ENCODE measurements around the gene RGS3. TPM values are rescaled to one million over a fixed set of nuclear protein-coding genes. Genes with fewer than 3 reads are reported as not detected.
A peak's percentile ranks its signal among the peaks of the same experiment; 100 is the strongest.

Gene RGS3
- total RNA-seq, 1 donor from 2014 or later: 26.3 TPM

DNA sequence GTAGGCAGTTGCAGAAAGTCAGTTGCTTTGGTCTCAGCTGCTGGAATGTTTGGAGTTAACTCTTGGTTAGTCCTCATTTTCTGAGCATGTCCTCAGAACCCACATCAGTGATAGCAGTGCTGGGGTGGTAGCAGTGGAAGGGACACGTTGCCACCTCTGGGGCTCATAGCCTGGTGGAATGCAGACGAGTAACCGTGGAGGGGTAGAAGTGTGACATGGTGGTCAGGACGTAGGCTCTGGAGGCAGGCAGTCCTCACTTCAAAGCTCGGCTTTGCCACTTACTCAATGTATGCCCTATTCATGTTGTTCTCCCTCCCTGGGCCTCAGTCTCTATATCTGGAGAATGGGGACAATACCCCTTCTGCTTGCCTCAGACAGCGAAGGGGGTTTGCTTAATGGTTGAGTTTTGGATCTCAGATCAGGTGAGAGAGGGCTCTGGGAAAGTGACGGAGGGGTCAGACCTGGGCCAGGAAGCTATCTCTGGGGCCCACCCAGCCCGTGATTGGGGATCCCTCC lies 62.8 kb downstream of the RGS3 start:
- H3K27me3 Mint-ChIP-seq (ENCODE audit: low read depth): no peaks in the 10 kb centered on the region
- peaks cover 8% of the 10 kb centered on the region for H3K4me1 Mint-ChIP-seq
- no peaks in the 10 kb centered on the region for H3K36me3 Mint-ChIP-seq
- no peak for DNase-seq (ENCODE audit: low spot score in 2 of 2, unreplicated experiment in 2 of 2)
- no peak overlapping the region for H3K27ac Mint-ChIP-seq
- no peak overlapping the region for H3K4me3 Mint-ChIP-seq
- H3K9me3 Mint-ChIP-seq: no peaks in the 10 kb centered on the region
- TF ChIP-seq, protein P1, sequence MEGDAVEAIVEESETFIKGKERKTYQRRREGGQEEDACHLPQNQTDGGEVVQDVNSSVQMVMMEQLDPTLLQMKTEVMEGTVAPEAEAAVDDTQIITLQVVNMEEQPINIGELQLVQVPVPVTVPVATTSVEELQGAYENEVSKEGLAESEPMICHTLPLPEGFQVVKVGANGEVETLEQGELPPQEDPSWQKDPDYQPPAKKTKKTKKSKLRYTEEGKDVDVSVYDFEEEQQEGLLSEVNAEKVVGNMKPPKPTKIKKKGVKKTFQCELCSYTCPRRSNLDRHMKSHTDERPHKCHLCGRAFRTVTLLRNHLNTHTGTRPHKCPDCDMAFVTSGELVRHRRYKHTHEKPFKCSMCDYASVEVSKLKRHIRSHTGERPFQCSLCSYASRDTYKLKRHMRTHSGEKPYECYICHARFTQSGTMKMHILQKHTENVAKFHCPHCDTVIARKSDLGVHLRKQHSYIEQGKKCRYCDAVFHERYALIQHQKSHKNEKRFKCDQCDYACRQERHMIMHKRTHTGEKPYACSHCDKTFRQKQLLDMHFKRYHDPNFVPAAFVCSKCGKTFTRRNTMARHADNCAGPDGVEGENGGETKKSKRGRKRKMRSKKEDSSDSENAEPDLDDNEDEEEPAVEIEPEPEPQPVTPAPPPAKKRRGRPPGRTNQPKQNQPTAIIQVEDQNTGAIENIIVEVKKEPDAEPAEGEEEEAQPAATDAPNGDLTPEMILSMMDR (IDR thresholded peaks at IDR 0.05; ENCODE audit: unreplicated experiment): no peak

DNA sequence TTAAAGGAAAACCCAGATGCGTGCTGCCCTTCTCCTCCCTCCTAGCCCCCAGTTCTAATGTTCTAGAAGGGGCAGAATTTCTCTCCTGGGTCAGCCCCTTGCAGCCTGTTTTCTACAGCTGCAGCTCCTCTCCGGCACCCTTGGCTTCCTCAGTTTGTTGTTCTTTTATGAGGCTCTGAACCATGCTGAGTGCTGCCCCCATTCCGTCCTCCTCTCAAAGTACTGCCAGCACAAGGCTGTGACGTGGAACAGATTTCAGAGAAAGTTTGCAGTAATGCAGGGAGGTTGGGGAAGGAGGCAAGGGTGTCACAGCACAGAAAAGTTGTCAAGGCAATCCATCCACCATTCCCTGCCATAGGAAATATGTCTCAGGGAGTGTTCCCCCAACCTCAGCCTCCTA lies 63.3 kb downstream of the RGS3 start:
- Mint-ChIP-seq H3K4me1 (peaks cover 8% of the 10 kb centered on the region), H3K4me3 (no peak overlapping the region), H3K27me3 (ENCODE audit: low read depth) (no peaks in the 10 kb centered on the region), H3K36me3 (no peaks in the 10 kb centered on the region), H3K27ac (peak overlapping the region; percentile 4), H3K9me3 (no peaks in the 10 kb centered on the region)
- no peak for DNase-seq (ENCODE audit: low spot score in 2 of 2, unreplicated experiment in 2 of 2)
- TF ChIP-seq, protein P1 (IDR thresholded peaks at IDR 0.05; ENCODE audit: unreplicated experiment): no peak

DNA sequence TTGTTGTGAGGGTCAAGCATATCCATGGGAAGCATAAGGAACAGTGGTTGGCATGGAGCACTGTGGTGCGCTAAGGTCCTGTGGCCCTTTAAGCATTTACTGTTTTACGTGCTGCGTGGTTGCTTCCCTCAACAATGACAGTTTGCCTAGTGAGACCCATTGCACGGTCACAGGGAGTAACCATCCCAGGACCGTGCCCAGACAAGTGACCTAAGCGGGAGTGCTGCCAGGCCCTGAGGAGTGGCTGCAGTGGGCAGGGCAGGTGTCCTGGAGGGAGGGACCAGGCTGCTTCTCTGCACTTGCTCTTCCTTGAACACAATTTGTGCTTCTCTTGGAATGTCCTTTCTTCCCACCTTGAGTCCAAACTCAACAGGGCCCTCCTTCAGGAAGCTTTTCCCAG lies 64.6 kb downstream of the RGS3 start:
- H3K4me1 Mint-ChIP-seq: no peaks in the 10 kb centered on the region
- H3K27me3 Mint-ChIP-seq (ENCODE audit: low read depth): no peaks in the 10 kb centered on the region
- TF ChIP-seq, protein P1 (IDR thresholded peaks at IDR 0.05; ENCODE audit: unreplicated experiment): no peak
- no peak for DNase-seq (ENCODE audit: low spot score in 2 of 2, unreplicated experiment in 2 of 2)
- no peaks in the 10 kb centered on the region for H3K9me3 Mint-ChIP-seq
- no peak overlapping the region for H3K27ac Mint-ChIP-seq
- H3K36me3 Mint-ChIP-seq: no peaks in the 10 kb centered on the region
- H3K4me3 Mint-ChIP-seq: no peak overlapping the region

DNA sequence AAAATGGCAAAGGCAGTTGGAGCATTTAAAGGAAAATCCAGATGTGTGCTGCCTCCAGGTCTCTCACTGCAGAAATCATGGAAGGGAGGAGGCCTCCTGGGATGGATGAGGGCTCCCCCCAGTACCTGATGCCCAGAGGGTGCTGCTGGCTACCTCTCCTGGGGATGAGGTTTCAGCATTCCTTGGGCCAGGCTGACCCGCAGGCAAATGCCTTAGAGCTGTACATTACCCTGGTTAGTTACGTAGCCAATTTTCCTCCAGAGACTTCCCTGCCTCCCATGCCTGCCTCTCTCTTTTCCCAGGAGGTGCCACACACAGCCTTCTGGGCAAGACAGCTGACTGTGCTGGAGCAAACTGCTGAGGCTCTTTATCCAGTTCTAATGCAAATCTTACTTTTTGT lies 65.3 kb downstream of the RGS3 start:
- Mint-ChIP-seq H3K27me3 (ENCODE audit: low read depth) (no peaks in the 10 kb centered on the region), H3K36me3 (no peaks in the 10 kb centered on the region)
- TF ChIP-seq, protein P1 (IDR thresholded peaks at IDR 0.05; ENCODE audit: unreplicated experiment): no peak

DNA sequence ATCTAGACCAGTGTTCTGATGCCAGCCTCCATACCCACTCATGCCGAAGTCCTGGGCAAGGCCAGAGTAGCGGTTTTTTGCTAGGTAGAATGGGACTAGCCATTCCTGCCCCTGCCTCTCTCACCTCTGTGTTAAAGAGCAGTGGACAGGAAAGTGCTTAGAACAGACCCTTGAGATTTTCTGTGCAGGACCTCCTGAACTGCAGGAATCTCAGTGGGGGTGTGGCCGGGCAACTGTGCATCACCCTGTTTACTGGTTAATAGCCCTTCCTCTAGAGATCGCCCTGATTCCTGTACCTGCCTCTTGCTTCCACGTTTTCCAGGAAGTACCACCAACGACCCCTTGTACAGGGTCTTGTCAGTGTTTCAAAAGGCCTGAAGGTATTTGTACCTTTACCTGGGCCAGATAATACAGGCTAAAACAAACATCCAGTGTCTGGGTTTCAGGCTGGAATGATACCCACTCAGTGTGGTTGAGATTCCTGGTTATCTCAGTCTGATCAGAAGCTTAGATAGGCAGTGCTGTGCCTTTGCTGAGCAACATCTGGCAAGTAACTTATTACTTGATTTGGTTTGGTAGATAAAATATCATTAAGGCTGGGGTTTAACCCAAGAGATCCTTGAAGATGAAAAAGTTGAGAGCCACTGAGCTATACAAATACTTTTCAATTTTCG lies 65.9 kb downstream of the RGS3 start:
- no peaks in the 10 kb centered on the region for H3K4me1 Mint-ChIP-seq
- no peak overlapping the region for H3K27ac Mint-ChIP-seq
- TF ChIP-seq, protein P1 (IDR thresholded peaks at IDR 0.05; ENCODE audit: unreplicated experiment): no peak
- no peaks in the 10 kb centered on the region for H3K9me3 Mint-ChIP-seq
- no peaks in the 10 kb centered on the region for H3K27me3 Mint-ChIP-seq (ENCODE audit: low read depth)
- no peaks in the 10 kb centered on the region for H3K36me3 Mint-ChIP-seq
- no peak for DNase-seq (ENCODE audit: low spot score in 2 of 2, unreplicated experiment in 2 of 2)
- no peak overlapping the region for H3K4me3 Mint-ChIP-seq

More for the DNA sequence above, 65.3 kb downstream of the RGS3 start:
- no peak for DNase-seq (ENCODE audit: low spot score in 2 of 2, unreplicated experiment in 2 of 2)
- Mint-ChIP-seq H3K4me3 (no peak overlapping the region), H3K27ac (no peak overlapping the region), H3K4me1 (no peaks in the 10 kb centered on the region), H3K9me3 (no peaks in the 10 kb centered on the region)
